Activated CD8-positive, alpha-beta memory T cell treated with anti-CD3 and anti-CD28 coated beads, Interleukin-2, amount 50 U/mL, for 4 hours (primary cell): ENCODE results near the gene DNAJB5.
A peak's percentile ranks its signal among the peaks of the same experiment; 100 is the strongest.

Experiments used
- DNase-seq: peaks from one replicate; pipeline ENCODE4 v3.0.0-alpha.2; 2020

Gene DNAJB5

GRCh38 chr9:34985311-34985899 lies 4.1 kb upstream of the DNAJB5 start:
- DNase-seq = peak; percentile 60

GRCh38 chr9:34986540-34987047 lies 3.0 kb upstream of the DNAJB5 start:
- DNase-seq = peak; percentile 66

DNA sequence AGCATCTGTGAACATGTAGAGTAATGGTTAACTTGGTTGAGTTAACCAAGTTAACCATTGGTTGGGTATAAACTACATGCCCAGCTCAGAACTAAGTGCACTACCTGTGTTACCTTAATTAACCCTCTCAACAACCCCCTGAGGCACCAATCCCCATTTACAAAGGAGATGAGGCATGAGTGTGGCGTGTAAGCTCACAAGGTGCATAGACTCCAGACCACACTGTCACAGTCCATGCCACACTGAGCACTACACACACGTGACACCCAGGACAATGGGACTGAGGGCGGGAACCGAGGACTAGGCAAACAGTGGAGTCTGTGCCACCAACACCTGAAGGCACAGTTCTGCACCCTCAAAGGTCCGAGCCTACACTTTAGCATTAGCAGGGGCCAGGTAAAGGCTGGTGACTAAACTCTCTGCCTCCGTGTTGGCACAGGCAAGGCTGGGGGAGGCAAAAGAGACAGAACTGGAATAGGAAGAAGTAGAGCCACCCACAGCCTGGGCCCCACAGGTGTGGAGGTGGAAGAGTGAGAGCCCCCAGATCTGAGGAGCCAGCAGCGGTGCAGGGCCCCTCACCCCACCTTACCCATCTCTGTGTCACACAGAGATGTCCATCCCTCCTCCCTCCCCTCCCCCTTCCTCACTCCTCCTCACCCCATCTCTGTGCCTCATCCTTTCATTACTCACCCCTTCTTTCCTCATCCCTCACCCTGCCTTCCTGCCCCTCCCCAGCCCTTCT lies 2.2 kb upstream of the DNAJB5 start:
- DNase-seq = peak; percentile 29

- peak; percentile 66 for DNase-seq
Measured at GRCh38 chr9:34988218-34989002, 1.1 kb upstream of the DNAJB5 start.

DNA sequence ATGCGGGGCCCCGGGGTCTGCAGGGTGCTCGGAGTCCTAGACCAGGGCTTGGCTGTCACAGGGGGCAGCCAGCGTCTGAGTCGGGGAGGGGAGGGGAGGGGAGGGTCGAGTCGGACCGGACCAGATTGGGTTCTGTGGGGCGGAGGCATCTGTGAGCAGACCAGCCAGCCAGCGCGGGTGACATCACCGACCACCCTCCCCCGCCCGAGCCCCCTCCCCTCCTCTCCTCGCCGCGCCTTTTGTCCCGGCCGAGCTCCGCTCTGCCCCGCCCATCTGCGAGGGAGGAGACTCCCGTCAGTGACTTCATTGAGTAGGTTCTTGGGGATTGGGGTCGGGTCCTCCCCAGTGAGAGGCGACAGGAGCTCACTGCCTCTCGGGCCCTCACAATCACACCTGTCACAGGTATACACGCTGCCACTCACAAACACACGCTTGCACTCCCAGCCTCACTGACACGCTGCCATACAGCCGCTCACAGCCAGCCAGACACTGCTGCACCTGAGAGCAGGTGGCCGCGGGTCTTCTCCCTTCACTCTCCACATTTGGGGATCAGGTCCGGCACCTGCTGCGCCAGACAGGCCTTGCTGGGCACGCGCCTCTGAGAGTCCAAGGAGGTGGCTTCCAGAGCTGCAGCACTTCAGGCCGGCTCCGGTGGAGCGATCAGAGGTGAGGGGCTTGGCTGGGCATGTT lies 546 bp downstream of the DNAJB5 start:
- peak; percentile 55 for DNase-seq

- no peak for DNase-seq
Measured at GRCh38 chr9:34990908-34991606, 1.5 kb downstream of the DNAJB5 start.

DNA sequence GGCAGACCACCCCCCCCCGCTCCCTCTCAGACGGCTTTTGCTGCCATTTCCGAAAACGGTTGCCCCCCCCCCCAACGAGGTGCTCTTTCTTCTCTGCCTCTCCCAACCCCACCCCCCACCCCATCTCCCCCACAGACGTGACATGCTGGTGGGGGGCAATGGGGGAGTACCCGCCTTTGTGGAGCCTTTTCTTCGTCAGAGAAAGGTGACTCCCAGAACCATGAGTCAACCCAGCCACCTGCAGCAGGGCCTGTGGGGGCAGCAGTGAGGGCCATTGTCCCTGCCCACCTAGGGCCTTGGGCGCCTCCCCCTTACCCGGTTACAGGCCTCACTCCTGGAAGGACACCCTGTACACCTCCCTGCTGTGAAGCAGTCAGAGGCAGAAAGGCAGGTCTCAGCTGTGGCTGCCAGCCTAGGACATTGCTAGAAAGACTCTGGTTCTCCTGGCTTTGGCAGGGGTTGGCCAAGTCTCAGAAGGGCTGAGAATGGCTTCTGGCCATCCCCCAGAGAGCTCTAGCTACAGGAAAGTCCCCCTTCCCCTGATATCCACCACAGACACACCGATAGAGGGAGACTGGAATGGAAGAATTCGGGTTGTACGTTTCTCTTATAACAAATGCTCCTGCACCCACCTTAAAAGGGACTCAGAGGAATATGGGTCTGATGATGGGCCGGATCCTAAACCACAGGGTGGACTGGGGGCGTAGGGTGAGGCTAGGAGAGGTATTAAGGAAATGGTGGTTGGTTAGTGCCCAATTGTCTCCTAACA lies 2.2 kb downstream of the DNAJB5 start:
- DNase-seq = peak; percentile 41

- DNase-seq = peak; percentile 69
Measured at GRCh38 chr9:34992376-34992951, 2.9 kb downstream of the DNAJB5 start.

- DNase-seq = no peak
Measured at GRCh38 chr9:34993502-34994259, 4.1 kb downstream of the DNAJB5 start.

DNA sequence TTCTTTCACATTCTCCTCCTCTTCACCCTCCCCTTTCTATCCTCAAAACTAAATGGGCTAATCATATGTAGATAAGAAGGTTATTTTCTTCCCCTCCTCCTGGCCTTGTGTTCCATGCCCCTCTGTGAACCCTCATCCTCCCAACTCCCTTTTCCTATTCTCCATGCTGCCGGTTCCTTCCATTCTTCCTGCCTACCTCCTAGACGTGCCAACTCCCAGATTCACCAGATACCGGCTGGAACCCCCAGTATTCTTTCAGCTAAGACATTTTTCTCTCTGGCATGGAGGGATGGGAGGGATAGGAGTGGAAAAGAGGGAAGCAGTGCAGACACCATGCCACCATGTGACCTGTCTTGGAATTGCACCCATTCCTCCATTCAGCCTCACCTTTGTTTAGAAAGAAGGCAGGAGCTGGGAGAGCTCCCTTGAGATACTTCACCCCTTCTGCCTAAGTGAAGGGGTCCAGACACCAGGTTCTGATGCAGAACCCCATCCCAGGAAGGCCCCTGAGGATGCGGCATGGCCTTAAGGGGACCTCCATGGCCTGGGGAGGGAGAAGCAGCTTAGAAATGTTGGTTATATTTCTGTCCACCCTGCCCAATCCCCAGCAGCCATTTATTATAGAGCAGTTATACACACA lies 4.8 kb downstream of the DNAJB5 start:
- no peak for DNase-seq

DNA sequence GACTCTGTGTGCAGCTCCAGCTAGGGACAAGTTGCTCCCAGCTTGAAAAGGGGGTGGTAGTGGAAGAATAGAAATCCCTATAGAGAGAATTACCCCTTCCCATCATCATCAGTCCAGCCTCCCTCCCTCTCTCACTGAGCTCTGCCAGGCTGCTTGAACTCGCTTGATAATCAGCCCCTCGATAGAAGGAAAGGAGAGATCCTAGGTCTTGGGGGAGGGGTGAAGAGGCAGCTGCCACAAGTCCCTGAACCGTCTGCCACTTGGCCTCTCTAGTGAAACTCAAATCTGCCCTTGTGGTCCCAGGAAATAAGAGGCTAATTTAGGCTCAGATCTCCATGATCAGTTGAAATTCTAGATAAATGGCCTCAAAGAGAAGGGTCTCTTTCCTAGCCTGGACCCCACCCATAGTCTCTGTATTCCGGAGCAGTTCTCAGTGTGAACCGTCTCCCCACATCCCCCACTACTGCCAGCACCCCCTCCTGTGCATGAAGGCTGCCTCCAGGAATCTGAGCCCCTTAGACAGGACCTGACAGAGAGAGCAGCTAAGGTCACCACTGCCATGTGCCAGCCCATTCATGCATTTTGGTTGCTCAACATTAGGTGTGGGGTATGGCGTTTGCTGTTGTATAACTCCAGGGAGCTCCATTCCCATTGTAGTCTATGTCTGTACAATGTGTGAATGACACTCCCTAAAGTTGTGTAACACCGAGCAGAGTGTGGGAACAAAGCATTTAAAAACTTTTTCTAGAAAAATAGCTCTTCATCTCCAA lies 5.5 kb downstream of the DNAJB5 start:
- DNase-seq = no peak

DNA sequence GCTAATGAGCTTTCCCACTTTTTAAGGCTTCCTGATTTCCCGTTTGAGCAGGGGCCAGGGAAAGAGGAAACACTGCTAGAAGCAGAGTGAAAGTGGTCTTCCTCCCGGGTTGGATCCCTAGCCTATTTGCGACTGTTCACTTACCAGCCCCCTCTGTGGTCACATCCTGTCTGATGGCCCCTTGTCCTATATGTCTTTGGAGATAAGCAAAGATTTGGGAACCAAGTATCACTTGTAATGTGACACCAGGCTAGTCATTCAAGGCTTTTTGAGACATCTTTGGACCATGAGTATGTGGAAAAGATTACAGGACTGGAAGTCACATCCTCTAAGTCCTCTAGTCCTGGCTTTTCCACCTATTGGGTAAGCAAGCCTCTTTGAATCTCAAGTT lies 6.1 kb downstream of the DNAJB5 start:
- DNase-seq = no peak

DNA sequence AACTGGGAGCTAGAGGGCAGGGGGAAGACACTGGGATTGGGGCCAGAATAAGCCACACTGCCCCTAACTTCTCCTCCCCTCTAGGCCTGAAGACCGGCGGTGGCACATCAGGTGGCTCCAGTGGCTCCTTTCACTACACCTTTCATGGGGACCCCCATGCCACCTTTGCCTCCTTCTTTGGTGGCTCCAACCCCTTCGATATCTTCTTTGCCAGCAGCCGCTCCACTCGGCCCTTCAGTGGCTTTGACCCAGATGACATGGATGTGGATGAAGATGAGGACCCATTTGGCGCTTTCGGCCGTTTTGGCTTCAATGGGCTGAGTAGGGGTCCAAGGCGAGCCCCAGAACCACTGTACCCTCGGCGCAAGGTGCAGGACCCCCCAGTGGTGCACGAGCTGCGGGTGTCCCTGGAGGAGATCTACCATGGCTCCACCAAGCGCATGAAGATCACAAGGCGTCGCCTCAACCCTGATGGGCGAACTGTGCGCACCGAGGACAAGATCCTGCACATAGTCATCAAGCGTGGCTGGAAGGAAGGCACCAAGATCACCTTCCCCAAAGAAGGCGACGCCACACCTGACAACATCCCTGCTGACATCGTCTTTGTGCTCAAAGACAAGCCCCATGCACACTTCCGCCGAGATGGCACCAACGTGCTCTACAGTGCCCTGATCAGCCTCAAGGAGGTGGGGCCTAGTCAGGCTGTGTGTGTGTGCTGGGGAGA lies 6.8 kb downstream of the DNAJB5 start:
- no peak for DNase-seq

- DNase-seq = no peak
Measured at GRCh38 chr9:34996905-34997279, 7.3 kb downstream of the DNAJB5 start.

DNA sequence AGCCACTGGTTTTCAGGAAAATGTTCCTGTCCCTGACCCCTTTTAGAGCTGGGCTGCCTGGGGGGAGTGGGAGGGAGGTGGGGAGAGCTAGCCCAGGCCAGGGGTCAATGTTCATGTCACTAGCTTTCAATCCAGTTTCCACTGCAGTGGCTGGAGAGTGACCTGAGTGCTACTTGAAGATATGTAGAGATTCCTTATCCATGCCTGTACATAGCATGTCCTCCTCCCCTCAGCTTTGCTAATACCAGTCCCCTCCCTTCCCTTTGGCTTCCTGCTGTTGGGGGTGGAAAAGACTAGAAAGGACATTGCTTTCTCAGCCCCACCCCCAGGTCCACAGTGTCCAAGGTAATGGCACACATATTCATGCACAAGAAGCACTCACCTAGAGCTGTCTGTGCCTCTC lies 7.8 kb downstream of the DNAJB5 start:
- no peak for DNase-seq

DNA sequence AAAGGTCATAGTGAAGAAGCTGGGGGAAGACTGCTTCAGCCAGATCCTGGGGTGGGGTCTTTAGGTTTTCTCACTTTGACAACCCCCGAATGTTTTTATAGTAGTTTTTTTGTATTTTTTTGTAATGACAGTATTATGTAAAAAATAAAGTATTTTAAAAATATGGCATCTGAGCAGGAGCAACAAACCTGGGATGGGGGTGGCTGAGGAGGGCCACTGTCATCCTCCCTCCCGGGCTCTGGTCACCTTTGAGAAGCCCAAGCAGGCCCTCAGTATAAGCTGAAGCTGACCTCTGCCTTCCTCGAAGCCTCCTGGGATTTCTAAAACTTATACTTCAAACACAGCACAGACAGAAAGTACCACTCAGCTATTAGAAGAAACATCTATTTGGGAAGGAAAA lies 8.7 kb downstream of the DNAJB5 start:
- no peak for DNase-seq

- no peak for DNase-seq
Measured at GRCh38 chr9:34999576-34999975, 10.0 kb downstream of the DNAJB5 start.

DNA sequence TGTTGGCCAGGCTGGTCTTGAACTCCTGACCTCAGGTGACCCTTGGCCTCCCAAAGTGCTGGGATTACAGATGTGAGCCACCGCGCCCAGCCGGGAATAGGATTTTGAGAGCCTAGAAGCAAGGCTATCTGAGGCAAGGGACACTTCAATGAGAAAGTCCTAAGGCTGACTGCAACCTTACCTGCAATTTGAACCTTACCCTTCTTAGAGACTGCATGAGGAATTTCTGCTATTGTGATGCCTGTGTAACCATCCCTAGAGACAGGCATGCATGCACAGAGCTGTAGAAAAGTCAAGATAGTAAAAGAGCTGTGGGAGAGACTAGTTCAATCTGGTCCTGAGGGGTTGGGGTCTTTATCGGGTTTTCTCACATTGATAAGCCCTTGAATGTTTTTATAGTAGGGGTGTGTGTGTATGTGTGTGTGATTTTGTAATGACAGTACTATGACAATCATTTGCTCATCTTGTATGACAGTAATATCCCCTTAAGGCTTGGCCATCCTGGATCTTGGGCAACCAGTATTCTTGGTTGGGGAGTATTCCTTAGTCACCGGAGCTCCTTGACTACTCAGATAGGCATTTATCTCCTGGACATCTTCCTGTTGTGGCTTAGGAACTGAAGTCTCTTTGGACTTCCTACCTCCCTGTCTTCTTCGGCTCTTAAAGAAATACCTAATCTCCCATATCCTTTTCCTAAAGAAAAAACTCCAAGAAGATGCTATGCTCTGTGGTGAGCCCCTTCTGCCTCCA lies 11.2 kb downstream of the DNAJB5 start:
- DNase-seq = no peak
